Kidney (tissue), 14 donors: ENCODE measurements around the gene CHKB. TPM values are rescaled to one million over a fixed set of nuclear protein-coding genes. Genes with fewer than 3 reads are reported as not detected.

Experiments
- DNase-seq, 5 donors: peaks; one replicate each; pipeline ENCODE4 v3.0.0-alpha.2; 2013 to 2020
- FAIRE-seq: peaks from 2 replicates; lab custom pipeline; 2012; peaks lifted over from hg19 to GRCh38; lab: Jason Lieb, UNC
- H3K27ac ChIP-seq, 2 donors: one replicate each; pipeline ENCODE4 v1.7.0; 2013; ENCODE audit warnings: low read depth in 2 of 2, low read length in 2 of 2, inconsistent platforms in 1 of 2
- H3K27me3 ChIP-seq: one replicate; pipeline ENCODE4 v1.7.1; 2013; ENCODE audit warnings: low read length, inconsistent platforms; ENCODE audit not compliant: control insufficient read depth, insufficient read depth
- H3K36me3 ChIP-seq, 3 donors: one replicate each; pipeline versions ENCODE4 v1.7.0 to v1.7.1; 2013; ENCODE audit warnings: low read length in 3 of 3, control low read depth in 1 of 3, inconsistent platforms in 1 of 3; ENCODE audit not compliant: insufficient read depth in 3 of 3, control insufficient read depth in 2 of 3
- H3K4me1 ChIP-seq, 3 donors: one replicate each; pipeline versions ENCODE4 v1.7.0 to v1.7.1; 2013; ENCODE audit warnings: low read length in 3 of 3, inconsistent platforms in 1 of 3, low read depth in 1 of 3; ENCODE audit not compliant: control insufficient read depth in 2 of 3, insufficient read depth in 2 of 3
- H3K4me3 ChIP-seq, 3 donors: one replicate each; pipeline versions ENCODE4 v1.7.0 to v1.8.1; 2013; ENCODE audit warnings: low read length in 3 of 3, control low read depth in 1 of 3, inconsistent platforms in 1 of 3
- H3K9ac ChIP-seq, 3 donors: one replicate each; pipeline versions ENCODE4 v1.7.0 to v1.7.1; 2013; ENCODE audit warnings: low read length in 3 of 3, control low read depth in 1 of 3, inconsistent platforms in 1 of 3
- H3K9me3 ChIP-seq, 3 donors: one replicate each; pipeline versions ENCODE4 v1.7.0 to v1.7.1; 2013; ENCODE audit warnings: low read length in 3 of 3, control low read depth in 1 of 3, inconsistent platforms in 1 of 3; ENCODE audit not compliant: control insufficient read depth in 2 of 3, insufficient read depth in 1 of 3
- intact Hi-C: fragments of 100-400 bp; cut with DNase I; formaldehyde crosslinking; loops from one replicate; pipeline ENCODE4 v1.11.1; 2022
- polyA plus RNA-seq: library from polyadenylated mRNA; stranded (reverse); fragments of 350-450 nt; fragmentation: Illumina TruSeq; extraction: RNeasy Lipid Tissue Mini Kit (QIAGEN cat#74804); gene quantifications from one replicate; pipeline ENCODE4 v1.2.3, GENCODE V29; 2014; ENCODE audit warnings: low read depth, low replicate concordance; ENCODE audit not compliant: insufficient read depth
- total RNA-seq: library from RNA; stranded (reverse); fragmentation: NEBNext Ultra II Directional; extraction: Animal tissue kit (Norgen Biotek cat#: 25700); gene quantifications from one replicate; pipeline ENCODE4 v1.2.1, GENCODE V29; 2021
- TF ChIP-seq, protein P1 (sequence below): IDR thresholded peaks from 3 replicates; pipeline ENCODE4 v1.5.1; 2012; ENCODE audit warnings: mild to moderate bottlenecking, moderate library complexity, borderline replicate concordance; ENCODE audit not compliant: insufficient read depth; ENCODE audit errors: extremely low read depth
- donor health status: control.
- donor health status: control.
- donor health status: control.
- donor health status: control.
- donor health status: control.
- donor health status: DM: yes; HTN: yes; CAD: no.
- donor health status: Normal renal cell carcinoma (clear cell type).

CHKB gene
- total and polyA plus RNA-seq, 2 donors from 2014 or later, result 73.0 to 91.7 TPM

DNA sequence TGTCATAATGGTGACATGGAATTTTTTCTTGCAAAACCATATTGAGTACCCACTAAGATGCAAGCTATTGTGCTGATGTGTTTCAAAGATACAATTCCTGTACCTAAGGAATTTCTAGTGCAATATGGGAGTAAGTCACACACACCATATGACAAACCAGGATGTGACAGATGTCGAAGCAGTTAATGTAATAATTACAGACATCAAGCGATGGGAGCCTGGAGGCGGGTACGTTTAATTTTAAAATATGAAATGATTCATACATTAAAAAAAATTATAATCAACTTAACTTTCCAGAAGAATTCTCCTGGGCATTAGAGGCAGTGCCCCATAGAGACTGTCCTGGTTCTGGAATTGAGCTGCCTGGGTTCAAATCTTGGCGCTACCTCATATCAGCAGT lies 25.9 kb downstream of the CHKB start:
- Histone ChIP-seq H3K27me3 (no peaks in the 10 kb centered on the region), H3K27ac (no peak overlapping the region), H3K9ac (no peak overlapping the region), H3K36me3 (no peaks in the 10 kb centered on the region), H3K9me3 (no peaks in the 10 kb centered on the region), H3K4me3 (no peak overlapping the region), H3K4me1 (no peaks in the 10 kb centered on the region)
- intact Hi-C loops, result no loop called here
- FAIRE-seq (no peak), DNase-seq (no peak)
- TF ChIP-seq, protein P1, sequence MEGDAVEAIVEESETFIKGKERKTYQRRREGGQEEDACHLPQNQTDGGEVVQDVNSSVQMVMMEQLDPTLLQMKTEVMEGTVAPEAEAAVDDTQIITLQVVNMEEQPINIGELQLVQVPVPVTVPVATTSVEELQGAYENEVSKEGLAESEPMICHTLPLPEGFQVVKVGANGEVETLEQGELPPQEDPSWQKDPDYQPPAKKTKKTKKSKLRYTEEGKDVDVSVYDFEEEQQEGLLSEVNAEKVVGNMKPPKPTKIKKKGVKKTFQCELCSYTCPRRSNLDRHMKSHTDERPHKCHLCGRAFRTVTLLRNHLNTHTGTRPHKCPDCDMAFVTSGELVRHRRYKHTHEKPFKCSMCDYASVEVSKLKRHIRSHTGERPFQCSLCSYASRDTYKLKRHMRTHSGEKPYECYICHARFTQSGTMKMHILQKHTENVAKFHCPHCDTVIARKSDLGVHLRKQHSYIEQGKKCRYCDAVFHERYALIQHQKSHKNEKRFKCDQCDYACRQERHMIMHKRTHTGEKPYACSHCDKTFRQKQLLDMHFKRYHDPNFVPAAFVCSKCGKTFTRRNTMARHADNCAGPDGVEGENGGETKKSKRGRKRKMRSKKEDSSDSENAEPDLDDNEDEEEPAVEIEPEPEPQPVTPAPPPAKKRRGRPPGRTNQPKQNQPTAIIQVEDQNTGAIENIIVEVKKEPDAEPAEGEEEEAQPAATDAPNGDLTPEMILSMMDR, result no peak

- Histone ChIP-seq H3K36me3 (no peaks in the 10 kb centered on the region), H3K27me3 (peaks cover 4% of the 10 kb centered on the region), H3K9me3 (no peaks in the 10 kb centered on the region), H3K27ac (no peak overlapping the region), H3K9ac (no peak overlapping the region), H3K4me3 (no peak overlapping the region), H3K4me1 (no peaks in the 10 kb centered on the region)
- TF ChIP-seq, protein P1, result no peak
- no peak for DNase-seq
- FAIRE-seq, result no peak
- intact Hi-C loops, result no loop called here
Observed at GRCh38 chr22:50553310-50553709, 29.3 kb downstream of the CHKB start.

DNA sequence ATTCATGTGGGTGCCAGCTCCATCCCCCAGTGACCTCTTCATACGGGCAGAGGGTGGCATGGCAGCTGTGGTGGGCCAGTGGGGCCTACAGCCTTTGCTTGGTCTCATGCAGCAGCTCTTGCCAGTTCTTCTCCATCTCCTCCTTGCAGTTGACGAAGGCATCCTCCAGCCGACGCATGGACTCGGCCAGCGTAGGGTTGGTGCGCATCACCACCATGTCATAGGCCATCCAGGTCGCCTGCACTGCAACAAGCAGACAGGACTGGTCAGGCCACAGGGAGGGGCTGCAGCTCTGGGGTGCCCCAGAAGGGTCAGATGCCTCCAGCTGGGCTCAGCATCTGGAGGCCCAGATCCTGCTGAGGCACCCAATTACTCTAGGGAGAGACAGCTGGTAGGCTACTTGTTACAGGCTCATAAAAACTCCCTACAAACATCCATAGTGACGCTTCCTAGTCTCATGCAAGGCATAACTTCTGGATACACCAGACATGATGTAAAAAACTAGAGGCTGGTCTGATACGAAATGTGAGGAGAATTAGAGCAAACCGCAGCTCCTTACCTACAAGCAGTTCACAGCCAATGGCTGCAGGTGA lies 31.4 kb downstream of the CHKB start:
- no peak for DNase-seq
- TF ChIP-seq, protein P1, result no peak
- H3K4me1 ChIP-seq, result no peaks in the 10 kb centered on the region
- intact Hi-C loops, result no loop called here
- no peaks in the 10 kb centered on the region for H3K36me3 ChIP-seq
- H3K4me3 ChIP-seq, result no peak overlapping the region
- H3K27me3 ChIP-seq, result peaks cover 6% of the 10 kb centered on the region
- no peak overlapping the region for H3K9ac ChIP-seq
- no peak overlapping the region for H3K27ac ChIP-seq
- H3K9me3 ChIP-seq, result no peaks in the 10 kb centered on the region
- FAIRE-seq, result no peak

- H3K27ac ChIP-seq, result no peak overlapping the region
- peaks cover 9% of the 10 kb centered on the region for H3K27me3 ChIP-seq
- FAIRE-seq (no peak), DNase-seq (no peak)
- H3K36me3 ChIP-seq, result no peaks in the 10 kb centered on the region
- intact Hi-C loops, result no loop called here
- no peak overlapping the region for H3K9ac ChIP-seq
- H3K4me3 ChIP-seq, result no peak overlapping the region
- no peaks in the 10 kb centered on the region for H3K9me3 ChIP-seq
- TF ChIP-seq, protein P1, result no peak
- H3K4me1 ChIP-seq, result no peaks in the 10 kb centered on the region
Observed at GRCh38 chr22:50550395-50550794, 32.3 kb downstream of the CHKB start.
